COLO668 (cell line): ENCODE data around the gene LTF.
A peak's percentile ranks its signal among the peaks of the same experiment; 100 is the strongest.
"Not testable (repeated sequence)": the region's sequence is repeated elsewhere in the genome, so short reads cannot be mapped to it uniquely, and the experiment has no call there.

Experiments used
- DNase-seq: peaks from one replicate; lab custom pipeline; 2025; ENCODE audit not compliant: unreplicated experiment; lab: John Stamatoyannopoulos, UW

The LTF gene

GRCh38 chr3:46447228-46447985, 17.3 kb downstream of the LTF start:
- DNase-seq = no peak

- DNase-seq = no peak
Measured at GRCh38 chr3:46442576-46443530, 21.9 kb downstream of the LTF start.

- no peak for DNase-seq
Measured at GRCh38 chr3:46440531-46441294, 24.0 kb downstream of the LTF start.

- DNase-seq = no peak
Measured at GRCh38 chr3:46438831-46439230, 25.9 kb downstream of the LTF start.

- no peak for DNase-seq
Measured at GRCh38 chr3:46435081-46435726, 29.5 kb downstream of the LTF start.

- no peak for DNase-seq
Measured at GRCh38 chr3:46433841-46434240, 30.9 kb downstream of the LTF start.

- not testable (repeated sequence) for DNase-seq
Measured at GRCh38 chr3:46433118-46433517, 31.6 kb downstream of the LTF start.

- DNase-seq = not testable (repeated sequence)
Measured at GRCh38 chr3:46431905-46432304, 32.8 kb downstream of the LTF start.

GRCh38 chr3:46430879-46431278, 33.8 kb downstream of the LTF start:
- not testable (repeated sequence) for DNase-seq

GRCh38 chr3:46429671-46430070, 35.0 kb downstream of the LTF start:
- DNase-seq = no peak

GRCh38 chr3:46429250-46429649, 35.5 kb downstream of the LTF start:
- no peak for DNase-seq

- DNase-seq = no peak
Measured at GRCh38 chr3:46427916-46428833, 36.5 kb downstream of the LTF start.

- DNase-seq = not testable (repeated sequence)
Measured at GRCh38 chr3:46427404-46427803, 37.3 kb downstream of the LTF start.

- not testable (repeated sequence) for DNase-seq
Measured at GRCh38 chr3:46426476-46426875, 38.2 kb downstream of the LTF start.

- peak; percentile 2 for DNase-seq
Measured at GRCh38 chr3:46423588-46423987, 41.1 kb downstream of the LTF start.

GRCh38 chr3:46422617-46423016, 42.1 kb downstream of the LTF start:
- DNase-seq = peak; percentile 64

GRCh38 chr3:46420931-46421330, 43.8 kb downstream of the LTF start:
- no peak for DNase-seq

- no peak for DNase-seq
Measured at GRCh38 chr3:46419816-46420215, 44.9 kb downstream of the LTF start.

GRCh38 chr3:46417841-46418611, 46.7 kb downstream of the LTF start:
- no peak for DNase-seq
